Ishikawa (cell line): Measurements from ENCODE around the gene SCTR.

Source experiments
- CEBPB ChIP-seq: IDR thresholded peaks from 2 replicates; pipeline ENCODE4 v1.6.1; 2012
- CREB1 ChIP-seq: IDR thresholded peaks from 2 replicates; pipeline ENCODE4 v1.6.1; 2012; ENCODE audit warnings: low read depth
- EGR1 ChIP-seq: IDR thresholded peaks from 2 replicates; pipeline ENCODE4 v1.6.1; 2012
- EP300 ChIP-seq: IDR thresholded peaks from 2 replicates; pipeline ENCODE4 v1.6.1; 2012; ENCODE audit warnings: borderline replicate concordance
- FOXM1 ChIP-seq: IDR thresholded peaks from 2 replicates; pipeline ENCODE4 v1.6.1; 2012; ENCODE audit warnings: low read depth, borderline replicate concordance
- MAX ChIP-seq: IDR thresholded peaks from 2 replicates; pipeline ENCODE4 v1.6.1; 2012
- NFIC ChIP-seq: IDR thresholded peaks from 2 replicates; pipeline ENCODE4 v1.6.1; 2012
- RAD21 ChIP-seq: IDR thresholded peaks from 2 replicates; pipeline ENCODE4 v1.6.1; 2012; ENCODE audit warnings: low read depth
- REST ChIP-seq: IDR thresholded peaks from 2 replicates; pipeline ENCODE4 v1.6.1; 2012; ENCODE audit warnings: low read depth, mild to moderate bottlenecking
- TAF1 ChIP-seq: IDR thresholded peaks from 2 replicates; pipeline ENCODE4 v1.6.1; 2012; ENCODE audit warnings: low read depth, mild to moderate bottlenecking
- TCF12 ChIP-seq: IDR thresholded peaks from 2 replicates; pipeline ENCODE4 v1.6.1; 2012; ENCODE audit warnings: low read depth
- TEAD4 ChIP-seq: IDR thresholded peaks from 2 replicates; pipeline ENCODE4 v1.6.1; 2012
- USF1 ChIP-seq: IDR thresholded peaks from 2 replicates; pipeline ENCODE4 v1.6.1; 2012
- YY1 ChIP-seq: IDR thresholded peaks from 2 replicates; pipeline ENCODE4 v1.6.1; 2012; ENCODE audit warnings: low read depth
- ZBTB7A ChIP-seq: IDR thresholded peaks from 2 replicates; pipeline ENCODE4 v1.6.1; 2012; ENCODE audit warnings: low read depth

Gene SCTR

GRCh38 chr2:119553687-119554344 is 29.5 kb upstream of the SCTR start:
- TF ChIP-seq EP300 (no peak), USF1 (no peak), RAD21 (no peak), TEAD4 (no peak), ZBTB7A (no peak), REST (no peak), NFIC (no peak), TAF1 (no peak), YY1 (no peak), CEBPB (no peak), FOXM1 (no peak), EGR1 (no peak), CREB1 (no peak), MAX (no peak), TCF12 (no peak)

GRCh38 chr2:119552902-119553301 is 28.6 kb upstream of the SCTR start:
- TF ChIP-seq YY1 (no peak), EGR1 (no peak), TEAD4 (no peak), ZBTB7A (no peak), CEBPB (no peak), RAD21 (no peak), TAF1 (no peak), REST (no peak), TCF12 (no peak), EP300 (no peak), NFIC (no peak), USF1 (no peak), MAX (no peak)

GRCh38 chr2:119550856-119551255 is 26.6 kb upstream of the SCTR start:
- TF ChIP-seq CEBPB, result no peak
- no peak for TF ChIP-seq MAX
- no peak for TF ChIP-seq NFIC
- no peak for TF ChIP-seq EGR1
- TF ChIP-seq EP300, result no peak
- TF ChIP-seq TAF1, result no peak
- TF ChIP-seq TEAD4, result no peak
- no peak for TF ChIP-seq TCF12
- TF ChIP-seq FOXM1, result no peak
- no peak for TF ChIP-seq YY1
- no peak for TF ChIP-seq RAD21
- TF ChIP-seq USF1, result no peak
- TF ChIP-seq REST, result no peak
- no peak for TF ChIP-seq CREB1

- no peak for TF ChIP-seq EP300
- no peak for TF ChIP-seq ZBTB7A
- no peak for TF ChIP-seq TAF1
- TF ChIP-seq RAD21, result no peak
- TF ChIP-seq CREB1, result no peak
- TF ChIP-seq NFIC, result no peak
- no peak for TF ChIP-seq TEAD4
- no peak for TF ChIP-seq FOXM1
- no peak for TF ChIP-seq CEBPB
- no peak for TF ChIP-seq USF1
These were observed 26.1 kb upstream of the SCTR start for GRCh38 chr2:119550346-119550745.
